Measurements from ENCODE around the gene ANK2. TPM values are rescaled to one million over a fixed set of nuclear protein-coding genes. Genes with fewer than 3 reads are reported as not detected.

Gene ANK2
- total RNA-seq, 4 donors from 2014 or later: 13.7 to 47.4 (median 30.5) TPM

- in situ Hi-C loops (cut with MboI; ENCODE audit: low pct_ligation_motif_present in 1 of 4, low pct_unique_long_range_greater_than_20kb in 1 of 4, low sequenced_read_pairs in 3 of 4): loop anchor here (10.0 to 25.0 kb wide), 10 partner anchors 380 to 1305 kb away; partner anchors contain the start of gene CAMK2D (in 2 of the 4)
- H3K27ac ChIP-seq: peak overlapping the region in 2 of 4 donors; percentile 6 to 9
- no peak for DNase-seq
- H3K4me3 ChIP-seq: no peak overlapping the region
- WGBS, 2 donors (ENCODE audit: low coverage in 1 of 2): 64 to 75% methylated on average over 1 of the region's 1 CpG
- intact Hi-C loops (cut with DNase I; ENCODE audit: low total_unique reads): no loop called here
- peaks cover 0 to 4% (median 3%) of the 10 kb centered on the region in 4 donors for H3K4me1 ChIP-seq
- no peaks in the 10 kb centered on the region for H3K36me3 ChIP-seq
- TF ChIP-seq POLR2AphosphoS5 (IDR thresholded peaks at IDR 0.05): no peak
- no peak for TF ChIP-seq CTCF (IDR thresholded peaks at IDR 0.05)
- no peak for TF ChIP-seq EP300 (IDR thresholded peaks at IDR 0.05; ENCODE audit: low read depth)
- no peak for TF ChIP-seq POLR2A (IDR thresholded peaks at IDR 0.05)
- no peaks in the 10 kb centered on the region for H3K27me3 ChIP-seq
- no peaks in the 10 kb centered on the region for H3K9me3 ChIP-seq
These were observed 333.3 kb downstream of the ANK2 start for GRCh38 chr4:113382704-113383103.

- Histone ChIP-seq H3K27ac (peak overlapping the region in 1 of 4 donors; percentile 6), H3K4me3 (no peak overlapping the region), H3K27me3 (no peaks in the 10 kb centered on the region), H3K9me3 (no peaks in the 10 kb centered on the region), H3K4me1 (peaks cover 0 to 4% (median 3%) of the 10 kb centered on the region in 4 donors), H3K36me3 (no peaks in the 10 kb centered on the region)
- in situ Hi-C loops (cut with MboI; ENCODE audit: low pct_ligation_motif_present in 1 of 4, low pct_unique_long_range_greater_than_20kb in 1 of 4, low sequenced_read_pairs in 3 of 4): loop anchor here (10.0 to 25.0 kb wide), 10 partner anchors 379 to 1304 kb away; partner anchors contain the start of gene CAMK2D (in 2 of the 4)
- 74 to 76% methylated on average over 4 to 5 of the region's 5 CpGs for WGBS, 2 donors (ENCODE audit: low coverage in 1 of 2)
- intact Hi-C loops (cut with DNase I; ENCODE audit: low total_unique reads): no loop called here
- DNase-seq: no peak
- TF ChIP-seq POLR2AphosphoS5 (IDR thresholded peaks at IDR 0.05): peak in 1 of 3 donors; percentile 16
- TF ChIP-seq POLR2A (IDR thresholded peaks at IDR 0.05): no peak
- no peak for TF ChIP-seq CTCF (IDR thresholded peaks at IDR 0.05)
These were observed 333.8 kb downstream of the ANK2 start for GRCh38 chr4:113383111-113383785.

GRCh38 chr4:113384600-113384999 lies 335.1 kb downstream of the ANK2 start:
- Histone ChIP-seq H3K9me3 (no peaks in the 10 kb centered on the region), H3K4me1 (peaks cover 0 to 4% (median 3%) of the 10 kb centered on the region in 4 donors), H3K4me3 (no peak overlapping the region), H3K27ac (peak overlapping the region in 1 of 4 donors; percentile 15), H3K27me3 (no peaks in the 10 kb centered on the region), H3K36me3 (no peaks in the 10 kb centered on the region)
- in situ Hi-C loops (cut with MboI; ENCODE audit: low pct_ligation_motif_present in 1 of 4, low pct_unique_long_range_greater_than_20kb in 1 of 4, low sequenced_read_pairs in 3 of 4) (loop anchor here (10.0 to 25.0 kb wide), 10 partner anchors 378 to 1303 kb away; partner anchors contain the start of gene CAMK2D (in 2 of the 4)), intact Hi-C loops (cut with DNase I; ENCODE audit: low total_unique reads) (no loop called here)
- WGBS, 2 donors (ENCODE audit: low coverage in 1 of 2): 41 to 44% methylated on average over 5 of the region's 5 CpGs
- no peak for DNase-seq
- TF ChIP-seq POLR2A (IDR thresholded peaks at IDR 0.05) (no peak), CTCF (IDR thresholded peaks at IDR 0.05) (no peak)

GRCh38 chr4:113385281-113385899 lies 335.9 kb downstream of the ANK2 start:
- no peaks in the 10 kb centered on the region for H3K27me3 ChIP-seq
- H3K4me1 ChIP-seq: peaks cover 0 to 4% (median 3%) of the 10 kb centered on the region in 4 donors
- no peak overlapping the region for H3K27ac ChIP-seq
- in situ Hi-C loops (cut with MboI; ENCODE audit: low pct_ligation_motif_present in 1 of 4, low pct_unique_long_range_greater_than_20kb in 1 of 4, low sequenced_read_pairs in 3 of 4): loop anchor here (10.0 to 25.0 kb wide), 10 partner anchors 377 to 1302 kb away; partner anchors contain the start of gene CAMK2D (in 2 of the 4)
- 85% methylated on average over 4 of the region's 4 CpGs; no CpG with 5 or more reads in 1 of the 2 donors for WGBS, 2 donors (ENCODE audit: low coverage in 1 of 2)
- no peak for DNase-seq
- no peaks in the 10 kb centered on the region for H3K9me3 ChIP-seq
- intact Hi-C loops (cut with DNase I; ENCODE audit: low total_unique reads): no loop called here
- no peak overlapping the region for H3K4me3 ChIP-seq
- no peaks in the 10 kb centered on the region for H3K36me3 ChIP-seq
- TF ChIP-seq CTCF (IDR thresholded peaks at IDR 0.05) (no peak), POLR2A (IDR thresholded peaks at IDR 0.05) (no peak), EP300 (IDR thresholded peaks at IDR 0.05; ENCODE audit: low read depth) (no peak), POLR2AphosphoS5 (IDR thresholded peaks at IDR 0.05) (no peak)
